HG03575 (cell line): ENCODE results near the gene GPC3.
"Not testable (repeated sequence)": the region's sequence is repeated elsewhere in the genome, so short reads cannot be mapped to it uniquely, and the experiment has no call there.

Experiments used
- ATAC-seq: cut with Tn5 transposase; IDR thresholded peaks from one replicate; pipeline ENCODE4 v1.9.1; 2021; ENCODE audit not compliant: unreplicated experiment, insufficient number of reproducible peaks, low FRiP score; ENCODE audit errors: extremely low read depth

The GPC3 gene

DNA sequence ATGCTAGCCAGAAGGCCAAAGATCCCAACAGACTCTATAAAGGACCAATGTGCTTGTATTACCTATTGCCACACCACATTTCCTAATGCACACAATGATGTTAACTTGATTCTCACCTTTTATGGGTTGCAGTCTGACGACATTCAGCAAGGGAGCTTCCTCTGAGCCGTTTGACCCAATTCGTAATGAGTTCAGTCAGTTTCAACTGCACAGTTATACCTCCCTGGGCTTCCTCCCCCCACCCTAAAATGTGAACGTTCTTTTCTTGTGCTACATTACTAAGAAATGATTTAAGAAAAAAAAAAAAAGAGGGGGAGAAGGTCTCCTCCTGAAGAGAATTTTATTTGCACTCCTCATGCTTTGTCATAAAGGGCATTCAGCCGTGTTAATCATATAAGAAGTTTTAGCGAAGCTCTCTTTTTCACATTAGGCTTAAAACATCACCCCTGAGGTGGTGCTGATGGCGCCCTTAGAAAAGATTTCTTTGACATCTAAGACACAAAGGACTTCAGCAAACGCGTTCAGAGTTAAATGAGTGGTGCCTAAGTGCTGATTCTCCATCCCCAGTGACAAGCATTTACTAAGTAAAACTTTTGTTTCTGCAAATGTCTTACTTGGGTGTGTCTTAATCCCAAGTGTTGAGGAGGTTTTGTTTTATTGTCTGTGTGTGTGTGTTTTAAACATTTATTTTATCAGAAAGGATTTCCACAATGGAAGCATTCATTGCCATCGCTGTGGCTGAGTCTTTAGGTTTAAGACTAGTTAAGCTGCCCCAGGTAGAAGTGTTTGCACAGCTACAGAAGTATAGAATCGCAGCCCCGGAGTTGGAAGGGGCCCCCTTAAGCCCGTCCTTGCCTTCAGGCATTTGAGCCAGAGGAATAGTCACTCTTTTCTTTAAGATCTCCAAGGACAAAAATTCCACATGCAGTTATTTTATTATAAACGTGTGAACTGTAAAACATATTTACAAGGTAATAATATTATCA, 15.2 kb upstream of the GPC3 start:
- no peak for ATAC-seq

DNA sequence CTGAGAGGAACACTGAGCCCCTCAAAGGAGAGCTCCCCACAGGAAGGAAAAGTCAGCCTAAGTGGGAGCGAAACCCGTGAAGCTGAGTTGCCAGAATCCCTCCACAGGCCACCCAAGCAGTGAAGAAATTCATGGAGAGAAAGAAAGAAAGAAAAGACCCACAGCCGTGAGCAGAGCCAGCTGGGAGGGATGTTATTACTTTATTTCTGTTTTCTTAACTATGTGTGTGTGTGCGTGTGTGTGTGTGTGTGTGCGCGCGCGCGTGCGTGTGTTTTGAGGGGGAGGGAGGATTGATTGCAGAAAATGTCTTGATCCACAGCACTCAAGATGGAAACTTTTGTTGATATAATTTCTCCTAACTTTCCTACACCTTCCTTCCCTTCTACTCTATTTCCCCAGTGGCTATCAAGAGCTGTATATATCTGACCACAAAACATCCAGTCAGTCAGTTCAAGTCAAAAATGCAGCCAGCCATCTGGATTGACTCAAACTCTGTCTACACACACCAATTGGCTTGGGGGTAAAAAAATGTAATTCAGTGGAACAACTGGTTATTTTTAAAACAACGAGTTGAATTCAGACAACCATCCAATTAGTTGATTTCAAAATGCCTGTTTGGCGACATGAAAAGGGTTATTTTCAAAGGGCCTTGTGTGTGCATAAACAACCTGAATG, 13.8 kb upstream of the GPC3 start:
- ATAC-seq: no peak

GRCh38 chrX:133995759-133996158, 10.4 kb upstream of the GPC3 start:
- ATAC-seq: no peak

GRCh38 chrX:133994576-133994975, 9.2 kb upstream of the GPC3 start:
- ATAC-seq: no peak

- ATAC-seq: no peak
These were observed 7.5 kb upstream of the GPC3 start for GRCh38 chrX:133992882-133993281.

DNA sequence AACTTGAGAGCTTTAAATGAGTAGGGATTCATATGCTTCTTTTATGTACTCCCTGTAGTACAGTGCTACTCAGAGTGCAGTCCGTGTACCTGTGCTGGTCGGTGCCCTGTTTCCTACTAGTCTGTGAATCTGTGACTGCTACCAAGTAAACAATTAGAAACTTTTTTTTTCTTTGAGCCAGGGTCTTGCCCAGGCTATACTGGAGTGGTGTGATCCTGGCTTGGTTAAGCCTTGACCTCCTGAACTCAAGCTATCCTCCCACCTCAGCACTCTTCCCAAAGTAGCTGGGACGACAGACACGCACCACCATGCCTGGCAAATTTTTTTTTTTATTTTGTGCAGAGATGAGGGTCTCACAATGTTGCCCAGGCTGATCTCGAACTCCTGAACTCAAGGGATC, 6.4 kb upstream of the GPC3 start:
- ATAC-seq: no peak

- not testable (repeated sequence) for ATAC-seq
These were observed 5.7 kb upstream of the GPC3 start for GRCh38 chrX:133991057-133991456.

DNA sequence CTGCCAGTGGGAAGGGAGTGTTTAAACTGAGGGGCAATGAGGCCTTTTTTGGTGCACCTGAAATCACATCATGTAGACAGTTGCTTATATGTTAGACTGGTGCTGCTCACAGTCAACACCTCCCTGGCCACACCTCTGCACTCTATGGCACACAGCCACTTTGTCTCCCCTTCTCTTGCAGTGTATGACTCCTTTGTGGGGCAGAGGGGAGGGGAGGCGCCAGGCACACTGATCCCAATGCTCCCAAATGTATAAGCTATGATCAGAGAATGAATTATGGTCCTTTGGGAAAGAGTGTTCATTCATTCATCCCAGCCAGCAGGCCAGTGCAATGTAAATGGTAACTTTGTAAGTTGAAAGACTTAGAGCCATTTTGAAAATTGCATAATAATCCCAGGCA, 4.6 kb upstream of the GPC3 start:
- no peak for ATAC-seq

DNA sequence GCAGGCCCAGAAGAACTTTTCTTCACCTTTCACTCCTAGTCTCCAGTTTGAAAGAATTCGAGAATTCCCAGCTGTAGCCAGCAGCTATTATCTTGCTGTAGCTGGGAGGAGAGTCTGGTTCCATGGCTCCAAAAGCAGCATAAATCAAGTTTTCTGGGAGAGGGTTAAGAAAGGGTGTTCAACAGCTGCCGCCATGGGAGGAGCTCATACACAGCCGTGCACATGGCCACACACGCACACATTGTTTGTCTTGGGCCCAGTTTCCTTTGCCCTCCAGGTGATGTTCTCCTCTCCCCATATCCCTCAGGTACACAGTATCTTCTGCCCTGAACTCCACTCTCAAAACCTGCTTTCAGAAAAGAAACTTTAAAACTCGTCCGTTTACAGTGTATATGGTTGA, 4.1 kb upstream of the GPC3 start:
- no peak for ATAC-seq

GRCh38 chrX:133988010-133988409, 2.6 kb upstream of the GPC3 start:
- no peak for ATAC-seq

DNA sequence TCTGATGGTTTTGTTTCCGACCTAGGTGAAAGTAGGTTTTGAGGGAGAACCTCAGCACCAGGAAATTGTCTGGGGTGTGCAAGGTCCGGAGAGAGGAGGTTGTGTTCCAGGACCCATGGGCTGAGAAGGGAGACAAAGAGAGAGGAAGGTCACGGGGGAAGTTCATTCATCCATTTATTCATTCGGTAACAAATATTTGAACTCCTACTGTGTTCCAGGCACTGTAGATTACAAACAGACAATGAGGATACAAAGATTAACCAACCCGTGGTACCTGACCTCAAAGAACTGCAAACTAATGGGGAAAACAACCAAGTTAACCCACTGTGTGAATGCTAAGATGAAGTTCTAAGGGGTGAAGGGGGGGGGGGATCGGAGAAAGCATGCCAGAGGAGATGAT, 1.8 kb upstream of the GPC3 start:
- no peak for ATAC-seq

DNA sequence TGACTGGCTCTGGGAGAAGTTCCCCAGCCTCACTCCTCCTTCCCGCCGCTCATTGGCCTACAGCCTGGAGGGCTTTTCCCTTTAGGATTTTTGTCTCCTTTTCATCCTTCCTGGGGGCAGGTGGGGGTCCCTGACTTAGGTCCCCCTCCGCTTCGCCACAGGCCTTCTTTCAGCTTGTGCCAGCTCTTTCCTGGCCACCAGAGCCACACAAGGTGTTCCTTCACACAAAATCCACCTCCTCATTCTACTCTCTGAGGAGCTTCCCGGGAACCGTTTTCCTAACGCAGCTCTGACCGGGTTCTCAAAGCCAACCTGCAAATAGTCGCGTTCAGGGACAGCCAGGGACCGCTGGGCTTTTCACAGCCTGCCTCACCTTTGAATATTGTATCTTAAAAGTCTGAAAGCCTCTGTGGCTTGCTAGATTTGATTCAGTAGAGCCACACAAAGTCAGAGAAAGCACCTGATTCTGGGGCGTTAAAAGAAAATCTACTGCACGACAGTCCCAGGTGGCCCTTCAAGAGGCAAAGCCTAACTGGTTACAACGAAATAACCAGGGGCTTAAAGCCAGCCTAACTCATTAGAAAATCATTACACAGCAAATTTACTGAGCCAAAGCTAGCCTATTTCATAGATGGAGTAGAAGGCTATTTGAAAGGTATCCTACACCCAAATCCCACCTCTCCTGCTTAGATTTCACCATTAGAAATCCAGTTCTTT, 731 bp upstream of the GPC3 start:
- no peak for ATAC-seq

DNA sequence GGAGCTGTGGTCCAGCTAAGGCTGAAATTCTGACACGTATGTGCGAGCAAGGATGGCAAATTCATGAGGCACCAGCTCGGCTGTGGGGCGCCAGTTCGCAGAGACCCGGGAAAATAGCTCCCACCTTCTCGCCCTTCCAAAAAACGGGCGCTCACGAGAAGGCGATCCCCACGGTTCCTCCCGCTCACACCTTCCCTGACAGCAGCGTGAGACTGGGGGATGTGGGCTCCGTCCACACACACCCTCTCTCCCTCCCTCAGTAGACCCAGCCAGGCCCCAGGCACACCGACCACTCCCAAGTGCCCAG, 584 bp downstream of the GPC3 start:
- no peak for ATAC-seq

- ATAC-seq: no peak
These were observed 1.2 kb downstream of the GPC3 start for GRCh38 chrX:133983974-133984845.

DNA sequence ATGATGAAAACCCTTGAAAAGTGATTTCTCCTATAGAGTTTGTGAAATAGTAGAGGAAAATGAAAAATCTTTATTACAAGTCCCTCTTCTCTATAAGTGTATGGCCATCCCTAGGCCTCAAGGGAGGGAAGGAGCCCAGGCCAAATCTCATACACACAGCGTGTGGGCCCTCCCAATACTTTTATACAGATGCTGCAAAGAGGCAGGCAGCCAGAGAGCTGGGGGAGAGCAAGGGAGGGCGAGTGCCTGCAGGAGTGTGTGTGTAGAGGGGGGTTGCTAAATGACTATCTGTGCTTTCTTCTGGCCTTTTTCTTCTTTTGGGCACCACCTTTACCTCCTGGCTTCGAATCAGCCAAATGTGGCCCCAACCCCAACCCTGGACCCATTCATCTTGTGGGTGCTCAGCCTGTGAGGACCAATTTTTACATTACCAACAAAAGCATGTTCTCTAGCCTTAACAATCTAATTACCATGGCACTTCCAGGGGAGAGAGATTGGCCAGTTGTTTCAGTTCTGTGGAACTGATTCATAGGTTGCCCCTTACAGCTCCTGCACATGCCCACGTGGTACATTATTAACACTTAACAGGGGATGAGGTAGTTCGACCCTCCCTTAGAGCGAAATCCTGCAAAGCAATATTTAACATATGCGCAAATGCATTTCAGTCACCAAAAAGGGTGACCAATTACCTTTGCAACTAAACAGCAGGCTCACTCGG, 2.0 kb downstream of the GPC3 start:
- ATAC-seq: no peak

- ATAC-seq: no peak
These were observed 3.5 kb downstream of the GPC3 start for GRCh38 chrX:133981924-133982323.

DNA sequence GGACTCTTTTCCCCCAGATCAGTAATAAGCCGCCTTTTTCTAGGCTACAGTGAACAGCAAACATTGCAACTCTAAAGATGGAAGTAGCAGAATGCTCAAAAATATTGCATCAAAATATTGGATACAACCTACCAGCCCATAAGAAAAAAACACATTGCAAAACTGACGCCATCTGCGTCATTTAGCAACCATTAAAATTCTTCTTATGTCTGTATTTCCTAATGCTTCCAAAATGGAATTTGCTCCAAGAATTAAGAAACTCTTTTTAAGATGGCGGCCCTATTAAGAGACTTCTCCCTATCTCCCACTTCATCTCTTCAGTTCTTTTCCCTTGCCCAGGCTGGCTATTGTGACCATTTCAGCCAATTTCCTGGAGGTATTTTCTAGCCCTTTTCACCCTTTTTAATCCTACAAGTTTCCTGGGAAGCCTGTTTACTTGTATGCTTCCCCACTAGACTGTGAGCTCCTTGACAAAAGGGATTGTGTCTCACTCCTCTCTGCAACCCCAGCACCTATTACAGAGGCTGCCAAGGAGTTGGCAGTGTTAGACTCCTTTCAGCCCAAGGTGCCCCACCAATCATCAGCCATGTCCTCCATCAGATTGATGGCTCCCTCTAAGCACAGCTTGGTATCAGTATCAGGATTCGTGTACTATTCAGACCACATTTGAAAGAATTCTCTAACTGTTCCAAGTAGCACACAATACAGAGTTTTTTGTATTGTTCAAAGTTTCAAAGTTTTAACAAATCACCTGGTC, 4.4 kb downstream of the GPC3 start:
- no peak for ATAC-seq

- no peak for ATAC-seq
These were observed 5.0 kb downstream of the GPC3 start for GRCh38 chrX:133980406-133980805.
